H9 (cell line): ENCODE measurements around the gene ANK2. TPM values are rescaled to one million over a fixed set of nuclear protein-coding genes. Genes with fewer than 3 reads are reported as not detected.

Source experiments
- DNase-seq: peaks from one replicate; pipeline ENCODE4 v3.0.0-alpha.2; 2017
- H2AFZ ChIP-seq: one replicate; pipeline ENCODE4 v1.6.1; 2013; ENCODE audit warnings: mild to moderate bottlenecking, low read length, control low read depth, moderate library complexity
- H2AK5ac ChIP-seq: 2 replicates; pipeline ENCODE4 v1.6.1; 2013; ENCODE audit warnings: low read length, control low read depth, mixed read lengths; ENCODE audit not compliant: insufficient read length
- H2BK120ac ChIP-seq: one replicate; pipeline ENCODE4 v1.6.1; 2013; ENCODE audit warnings: low read depth, mild to moderate bottlenecking, low read length, control low read depth, inconsistent platforms; ENCODE audit not compliant: poor library complexity, severe bottlenecking
- H2BK12ac ChIP-seq: 2 replicates; pipeline ENCODE4 v1.6.1; 2013; ENCODE audit warnings: low read length, control low read depth, mixed read lengths, low read depth; ENCODE audit not compliant: insufficient read length
- H2BK15ac ChIP-seq: 2 replicates; pipeline ENCODE4 v1.6.1; 2013; ENCODE audit warnings: low read depth, low read length, control low read depth
- H2BK20ac ChIP-seq: one replicate; pipeline ENCODE4 v1.6.1; 2013; ENCODE audit warnings: low read depth, mild to moderate bottlenecking, low read length, control low read depth, inconsistent platforms; ENCODE audit not compliant: poor library complexity, severe bottlenecking
- H2BK5ac ChIP-seq: 2 replicates; pipeline ENCODE4 v1.6.1; 2013; ENCODE audit warnings: low read length, control low read depth, mixed read lengths; ENCODE audit not compliant: insufficient read length
- H3K14ac ChIP-seq: 2 replicates; pipeline ENCODE4 v1.6.1; 2013; ENCODE audit warnings: low read length, control low read depth; ENCODE audit not compliant: insufficient read depth
- H3K18ac ChIP-seq: 2 replicates; pipeline ENCODE4 v1.6.1; 2013; ENCODE audit warnings: low read depth, mild to moderate bottlenecking, mixed read lengths, low read length, control low read depth; ENCODE audit not compliant: insufficient read length
- H3K23ac ChIP-seq: 2 replicates; pipeline ENCODE4 v1.6.1; 2013; ENCODE audit warnings: low read length, control low read depth, mixed read lengths, low read depth; ENCODE audit not compliant: insufficient read length
- H3K23me2 ChIP-seq: 2 replicates; pipeline ENCODE4 v1.6.1; 2013; ENCODE audit warnings: low read depth, mild to moderate bottlenecking, mixed read lengths, low read length, control low read depth; ENCODE audit not compliant: insufficient read length, poor library complexity, severe bottlenecking
- H3K27ac ChIP-seq: 2 replicates; pipeline ENCODE4 v1.5.1; 2013; ENCODE audit warnings: low read length, control low read depth, mixed read lengths, low read depth; ENCODE audit not compliant: insufficient read length
- H3K27me3 ChIP-seq: 2 replicates; pipeline ENCODE4 v1.6.1; 2013; ENCODE audit warnings: low read length, control low read depth, inconsistent platforms; ENCODE audit not compliant: insufficient read depth
- H3K4ac ChIP-seq: 2 replicates; pipeline ENCODE4 v1.6.1; 2013; ENCODE audit warnings: low read depth, mild to moderate bottlenecking, control low read depth, inconsistent platforms, low read length, moderate library complexity
- H3K4me1 ChIP-seq: 2 replicates; pipeline ENCODE4 v1.6.1; 2013; ENCODE audit warnings: low read length, control low read depth, inconsistent platforms; ENCODE audit not compliant: insufficient read depth
- H3K4me2 ChIP-seq: 2 replicates; pipeline ENCODE4 v1.6.1; 2013; ENCODE audit warnings: low read length, control low read depth, mixed read lengths; ENCODE audit not compliant: insufficient read length, insufficient read depth
- H3K56ac ChIP-seq: 2 replicates; pipeline ENCODE4 v1.6.1; 2013; ENCODE audit warnings: low read depth, mild to moderate bottlenecking, mixed read lengths, low read length, control low read depth; ENCODE audit not compliant: insufficient read length
- H3K79me1 ChIP-seq: 2 replicates; pipeline ENCODE4 v1.6.1; 2013; ENCODE audit warnings: low read depth, mild to moderate bottlenecking, moderate library complexity, low read length, control low read depth, inconsistent platforms; ENCODE audit not compliant: insufficient read depth, poor library complexity, severe bottlenecking
- H3K79me2 ChIP-seq: 2 replicates; pipeline ENCODE4 v1.6.1; 2013; ENCODE audit warnings: low read length, control low read depth, inconsistent platforms; ENCODE audit not compliant: insufficient read depth
- H3K9ac ChIP-seq: 2 replicates; pipeline ENCODE4 v1.6.1; 2013; ENCODE audit warnings: low read length, control low read depth, mixed read lengths; ENCODE audit not compliant: insufficient read length; ENCODE audit errors: extremely low read depth
- H3K9me3 ChIP-seq: one replicate; pipeline ENCODE4 v1.6.1; 2013; ENCODE audit warnings: low read depth, low read length, inconsistent platforms; ENCODE audit not compliant: control insufficient read depth
- H3T11ph ChIP-seq: one replicate; pipeline ENCODE4 v1.6.1; 2013; ENCODE audit warnings: mild to moderate bottlenecking, low read length, control low read depth, inconsistent platforms
- H4K20me1 ChIP-seq: one replicate; pipeline ENCODE4 v1.6.1; 2013; ENCODE audit not compliant: control insufficient read depth, insufficient read length, insufficient read depth
- H4K5ac ChIP-seq: 2 replicates; pipeline ENCODE4 v1.6.1; 2013; ENCODE audit warnings: low read depth, mild to moderate bottlenecking, mixed read lengths, low read length, control low read depth; ENCODE audit not compliant: insufficient read length
- H4K8ac ChIP-seq: replicated peaks from 2 replicates; pipeline ENCODE4 v1.6.1; 2013; ENCODE audit warnings: low read length, control low read depth, mixed read lengths, low read depth; ENCODE audit not compliant: insufficient read length
- H4K91ac ChIP-seq: 2 replicates; pipeline ENCODE4 v1.6.1; 2013; ENCODE audit warnings: low read depth, mild to moderate bottlenecking, moderate library complexity, mixed read lengths, low read length, control low read depth; ENCODE audit not compliant: insufficient read length
- H3K27ac Mint-ChIP-seq, 3 experiments: 2 replicates in 2 of 3; 3 replicates in 1 of 3; pipeline ENCODE4 v1.8.0; 2020 to 2021; ENCODE audit warnings: mixed read lengths in 3 of 3, mild to moderate bottlenecking in 1 of 3, moderate library complexity in 1 of 3
- H3K27me3 Mint-ChIP-seq: 2 replicates; pipeline ENCODE4 v1.8.0; 2021; ENCODE audit warnings: low read depth, mild to moderate bottlenecking, moderate library complexity, mixed read lengths
- H3K36me3 Mint-ChIP-seq, 3 experiments: 2 replicates in 2 of 3; 3 replicates in 1 of 3; pipeline ENCODE4 v1.8.0; 2020 to 2021; ENCODE audit warnings: low read depth in 3 of 3, mixed read lengths in 3 of 3; ENCODE audit not compliant: insufficient read depth in 1 of 3
- H3K4me1 Mint-ChIP-seq, 2 experiments: 2 replicates each; pipeline ENCODE4 v1.8.0; 2020; ENCODE audit warnings: mixed read lengths in 2 of 2
- H3K4me3 Mint-ChIP-seq, 2 experiments: 2 replicates in 1 of 2; 3 replicates in 1 of 2; pipeline ENCODE4 v1.8.0; 2020 to 2021; ENCODE audit warnings: mild to moderate bottlenecking in 2 of 2, mixed read lengths in 2 of 2, moderate library complexity in 1 of 2
- H3K9me3 Mint-ChIP-seq, 2 experiments: 2 replicates in 1 of 2; 3 replicates in 1 of 2; pipeline ENCODE4 v1.8.0; 2020; ENCODE audit warnings: mild to moderate bottlenecking in 2 of 2, mixed read lengths in 2 of 2, moderate library complexity in 1 of 2
- CTCF ChIP-seq: fragments of 200-600 bp; sonication (generic); conservative IDR thresholded peaks from 3 replicates; pipeline ENCODE4 v1.8.0; 2021; ENCODE audit warnings: antibody characterized with exemption, mild to moderate bottlenecking
- WGBS: extraction: QIAGEN DNeasy Blood & Tissue Kit; methylation state at CpG from one replicate; pipeline ENCODE4 v1.1.7; 2013; ENCODE audit warnings: missing lambda C conversion rate, low lambda C conversion rate, mixed read lengths; ENCODE audit not compliant: insufficient read length; ENCODE audit errors: extremely low coverage; 5-methylcytosine and 5-hydroxymethylcytosine counted together
- total RNA-seq: library from RNA; stranded (reverse); gene quantifications from 2 replicates; pipeline ENCODE4 v1.2.1, GENCODE V29; 2021

ANK2 gene
- total RNA-seq, 1 experiment from 2014 or later: 36.8 TPM

GRCh38 chr4:113077575-113077974 is 28.1 kb downstream of the ANK2 start:
- no peak overlapping the region for H3K18ac ChIP-seq
- no CpG with 5 or more reads among the region's 1 CpG for WGBS
- H4K5ac ChIP-seq: no peak overlapping the region
- H2AK5ac ChIP-seq: no peak overlapping the region
- H2BK15ac ChIP-seq: no peak overlapping the region
- no peak overlapping the region for H3K27ac ChIP-seq
- no peak for DNase-seq
- no peaks in the 10 kb centered on the region for H3K4me1 ChIP-seq
- Mint-ChIP-seq H3K4me3 (no peak overlapping the region), H3K27ac (no peak overlapping the region), H3K27me3 (no peaks in the 10 kb centered on the region), H3K9me3 (no peaks in the 10 kb centered on the region), H3K4me1 (peaks cover 17 to 21% of the 10 kb centered on the region in 2 experiments), H3K36me3 (no peaks in the 10 kb centered on the region)
- H2BK120ac ChIP-seq: no peak overlapping the region
- H2BK12ac ChIP-seq: no peak overlapping the region
- no peak overlapping the region for H3K4me2 ChIP-seq
- no peaks in the 10 kb centered on the region for H3K9me3 ChIP-seq
- H3K4ac ChIP-seq: no peak overlapping the region
- no peaks in the 10 kb centered on the region for H3K23me2 ChIP-seq
- no peak overlapping the region for H3K14ac ChIP-seq
- H4K91ac ChIP-seq: no peak overlapping the region
- H3K56ac ChIP-seq: no peak overlapping the region
- no peaks in the 10 kb centered on the region for H3K27me3 ChIP-seq
- no peak overlapping the region for H2AFZ ChIP-seq
- H2BK20ac ChIP-seq: no peak overlapping the region
- no peaks in the 10 kb centered on the region for H3K79me2 ChIP-seq
- no peaks in the 10 kb centered on the region for H4K20me1 ChIP-seq
- no peak overlapping the region for H3K9ac ChIP-seq
- H4K8ac ChIP-seq: no peak overlapping the region
- no peak for TF ChIP-seq CTCF
- no peak overlapping the region for H3K23ac ChIP-seq
- no peak overlapping the region for H2BK5ac ChIP-seq
- no peak overlapping the region for H3T11ph ChIP-seq
- no peaks in the 10 kb centered on the region for H3K79me1 ChIP-seq
